Endothelial cell of umbilical vein (primary cell): Measurements from ENCODE around the gene HSD17B2. TPM values are rescaled to one million over a fixed set of nuclear protein-coding genes. Genes with fewer than 3 reads are reported as not detected.

Source experiments
- BruUV-seq: library from RNA; stranded (reverse); fragments of 400-500 nt; replicated peaks from 2 replicates; lab custom pipeline; 2021; lab: Mats Ljungman, UMichigan
- CTCF ChIA-PET: fragments of 300-600, 350-600 bp; sonication (Branson Sonifier 250); formaldehyde crosslinking; loops from one replicate; lab custom pipeline; 2021; ENCODE audit warnings: antibody characterized with exemption, inconsistent platforms; lab: Charles Lee
- POLR2A ChIA-PET: fragments of 300-600, 350-600 bp; sonication (Branson Sonifier 250); formaldehyde crosslinking; loops from one replicate; lab custom pipeline; 2021; ENCODE audit warnings: antibody characterized with exemption, inconsistent platforms; lab: Charles Lee
- DNase-seq: peaks from one replicate; pipeline ENCODE4 v3.0.0-alpha.2; 2011; ENCODE audit warnings: low read depth, low spot score
- FAIRE-seq: peaks from 2 replicates; lab custom pipeline; 2011; peaks lifted over from hg19 to GRCh38; lab: Jason Lieb, UNC
- H2AFZ ChIP-seq: 2 replicates; pipeline ENCODE4 v1.6.0; 2012; ENCODE audit warnings: low read depth, low read length, control low read depth, inconsistent platforms
- H3K27ac ChIP-seq: 2 replicates; pipeline ENCODE4 v1.5.1; 2011; ENCODE audit warnings: low read depth, mild to moderate bottlenecking, control low read depth, low read length, moderate library complexity; ENCODE audit not compliant: insufficient read depth
- H3K27me3 ChIP-seq, 2 experiments: 2 replicates each; pipeline versions ENCODE4 v1.6.0 to v1.6.1; 2011; ENCODE audit warnings: low read length in 2 of 2, mixed read lengths in 1 of 2; ENCODE audit not compliant: control insufficient read depth in 2 of 2, insufficient read depth in 2 of 2
- H3K36me3 ChIP-seq, 2 experiments: 2 replicates in 1 of 2; 3 replicates in 1 of 2; pipeline ENCODE4 v1.5.1; 2011; ENCODE audit warnings: low read length in 2 of 2, mild to moderate bottlenecking in 1 of 2, moderate library complexity in 1 of 2; ENCODE audit not compliant: control insufficient read depth in 2 of 2, insufficient read depth in 2 of 2; ENCODE audit errors: extremely low read depth in 1 of 2
- H3K4me1 ChIP-seq: 3 replicates; pipeline ENCODE4 v1.5.1; 2011; ENCODE audit warnings: mild to moderate bottlenecking, low read length; ENCODE audit not compliant: control insufficient read depth, insufficient read depth; ENCODE audit errors: extremely low read depth
- H3K4me2 ChIP-seq: 2 replicates; pipeline ENCODE4 v1.6.1; 2011; ENCODE audit warnings: low read length, control low read depth, mixed read lengths; ENCODE audit not compliant: insufficient read depth
- H3K4me3 ChIP-seq, 3 experiments: fragments of 200-600 bp in 1 of 3; sonication (generic), shearing (Covaris generic) in 1 of 3; replicated peaks in 1 of 3; 2 replicates each; pipeline ENCODE4 v1.5.1; 2011 to 2016; ENCODE audit warnings: control low read depth in 3 of 3, low read length in 3 of 3, mild to moderate bottlenecking in 2 of 3, inconsistent platforms in 1 of 3, low read depth in 1 of 3, moderate library complexity in 1 of 3; ENCODE audit not compliant: insufficient read depth in 1 of 3
- H3K79me2 ChIP-seq: 2 replicates; pipeline ENCODE4 v1.6.0; 2012; ENCODE audit warnings: low read length, inconsistent platforms; ENCODE audit not compliant: control insufficient read depth, insufficient read depth
- H3K9ac ChIP-seq: replicated peaks from 2 replicates; pipeline ENCODE3; 2011; ENCODE audit warnings: low read length, control low read depth; ENCODE audit not compliant: insufficient read depth; ENCODE audit errors: extremely low read depth
- H3K9me1 ChIP-seq: replicated peaks from 3 replicates; pipeline ENCODE4 v1.6.0; 2011; ENCODE audit warnings: mild to moderate bottlenecking, low read length; ENCODE audit not compliant: control insufficient read depth, insufficient read depth; ENCODE audit errors: extremely low read depth
- H3K9me3 ChIP-seq: replicated peaks from 2 replicates; pipeline ENCODE4 v1.5.1; 2012; ENCODE audit warnings: low read length, inconsistent platforms; ENCODE audit not compliant: control insufficient read depth, insufficient read depth
- H4K20me1 ChIP-seq: replicated peaks from 2 replicates; pipeline ENCODE3; 2011; ENCODE audit warnings: mild to moderate bottlenecking, low read length; ENCODE audit not compliant: control insufficient read depth, insufficient read depth; ENCODE audit errors: extremely low read depth
- CTCF ChIP-seq, 2 donors: IDR thresholded peaks; 1 replicate in 1 of 2; 2 replicates in 1 of 2; pipeline ENCODE4 v1.5.1; 2011; ENCODE audit warnings: low read length in 2 of 2, mild to moderate bottlenecking in 2 of 2, moderate library complexity in 2 of 2, control low read depth in 1 of 2, inconsistent platforms in 1 of 2, low read depth in 1 of 2; ENCODE audit not compliant: insufficient read depth in 1 of 2; ENCODE audit errors: extremely low read depth in 1 of 2
- EZH2 ChIP-seq: IDR thresholded peaks from 2 replicates; pipeline ENCODE4 v1.6.1; 2012; ENCODE audit warnings: borderline replicate concordance, low read depth, mild to moderate bottlenecking, moderate library complexity, low read length, inconsistent platforms; ENCODE audit not compliant: severe bottlenecking
- FOS ChIP-seq: IDR thresholded peaks from 2 replicates; pipeline ENCODE4 v1.6.1; 2011; ENCODE audit warnings: mild to moderate bottlenecking, low read length, moderate library complexity, borderline replicate concordance; ENCODE audit not compliant: insufficient read depth
- GATA2 ChIP-seq: IDR thresholded peaks from 2 replicates; pipeline ENCODE4 v1.7.0; 2011; ENCODE audit warnings: low read depth, mild to moderate bottlenecking, moderate library complexity, mixed read lengths, low read length; ENCODE audit not compliant: insufficient read length, insufficient read depth
- JUN ChIP-seq: IDR thresholded peaks from 2 replicates; pipeline ENCODE4 v1.6.1; 2011; ENCODE audit warnings: borderline replicate concordance, low read depth; ENCODE audit not compliant: insufficient read length, insufficient read depth
- MAX ChIP-seq: IDR thresholded peaks from 2 replicates; pipeline ENCODE4 v1.6.1; 2011; ENCODE audit not compliant: insufficient read depth, insufficient read length
- MYC ChIP-seq: IDR thresholded peaks from one replicate; pipeline ENCODE4 v1.6.1; 2011; ENCODE audit warnings: mild to moderate bottlenecking, low read depth, low read length
- POLR2A ChIP-seq: IDR thresholded peaks from 2 replicates; pipeline ENCODE4 v1.6.1; 2012; ENCODE audit warnings: low read depth, mild to moderate bottlenecking, control low read depth, low read length
- POLR2AphosphoS5 ChIP-seq: IDR thresholded peaks from 2 replicates; pipeline ENCODE4 v1.6.1; 2012; ENCODE audit warnings: low read depth, mild to moderate bottlenecking, control low read depth, low read length, moderate library complexity; ENCODE audit not compliant: insufficient read depth
- dilution Hi-C: fragments of 300-500 bp; cut with MboI; formaldehyde crosslinking; loops from one replicate; pipeline ENCODE4 v1.15.0; 2019; ENCODE audit warnings: low sequenced_read_pairs; ENCODE audit not compliant: extremely low pct_ligation_motif_present
- intact Hi-C: fragments of 100-400 bp; cut with micrococcal nuclease; formaldehyde crosslinking; loops from one replicate; pipeline ENCODE4 v1.10.0; 2022
- polyA plus RNA-seq, 4 experiments: library from polyadenylated mRNA; depleted of rRNA in 3 of 4; stranded (reverse) in 3 of 4; unstranded in 1 of 4; fragments of >200 nt; gene quantifications; 2 replicates each; pipeline versions ENCODE4 v1.2.1 to v1.2.3, GENCODE V29; 2011 to 2012; ENCODE audit warnings: missing spikeins in 1 of 4
- total RNA-seq: library from RNA; stranded (reverse); gene quantifications from 2 replicates; pipeline ENCODE4 v1.2.3, GENCODE V29; 2021

Gene HSD17B2
- total and polyA plus RNA-seq, 2 donors (not counting 3 experiments of a cell fraction or from before 2014, with no cell fraction given), result 1.2 to 4.5 TPM

- dilution Hi-C loops (no loop called here), intact Hi-C loops (no loop called here)
- Histone ChIP-seq H3K27ac (no peak overlapping the region), H3K36me3 (no peaks in the 10 kb centered on the region), H3K4me3 (no peak overlapping the region), H2AFZ (no peak overlapping the region), H4K20me1 (no peaks in the 10 kb centered on the region), H3K79me2 (no peaks in the 10 kb centered on the region), H3K27me3 (peaks cover 11 to 12% of the 10 kb centered on the region in 2 experiments), H3K4me2 (no peak overlapping the region), H3K4me1 (no peaks in the 10 kb centered on the region), H3K9me3 (no peaks in the 10 kb centered on the region), H3K9ac (no peak overlapping the region), H3K9me1 (no peaks in the 10 kb centered on the region)
- POLR2A ChIA-PET, result no interaction called here
- CTCF ChIA-PET, result interaction anchor here (1.1 to 1.2 kb wide), 4 partner anchors 16 to 185 kb away, joined by 3 to 9 read pairs (median 4); no protein-coding TSS in a partner anchor
- FAIRE-seq, result no peak
- no peak for DNase-seq
- TF ChIP-seq FOS (no peak), CTCF (IDR thresholded peaks at IDR 0.05; ENCODE audit: extremely low read depth in 1 of 2, insufficient read depth in 1 of 2, low read depth in 1 of 2, low read length in 2 of 2) (no peak), POLR2AphosphoS5 (no peak), MYC (no peak), JUN (no peak), MAX (no peak), POLR2A (no peak), EZH2 (no peak), GATA2 (no peak)
- no TSS peak for BruUV-seq
Observed at GRCh38 chr16:82045465-82045864, 10.4 kb downstream of the HSD17B2 start.
